Hepatocyte (in vitro differentiated cells): ENCODE measurements around the gene LATS2. TPM values are rescaled to one million over a fixed set of nuclear protein-coding genes. Genes with fewer than 3 reads are reported as not detected.

Source experiments
- DNase-seq: peaks from one replicate; pipeline ENCODE4 v3.0.0-alpha.2; 2016; ENCODE audit warnings: low spot score
- H2AFZ ChIP-seq: fragments of 200-600 bp; sonication (generic); 2 replicates; pipeline ENCODE4 v1.6.0; 2016; ENCODE audit warnings: antibody characterized with exemption, mild to moderate bottlenecking
- H3K27ac ChIP-seq: fragments of 200-600 bp; sonication (generic); 2 replicates; pipeline ENCODE4 v1.5.1; 2016; ENCODE audit warnings: mild to moderate bottlenecking
- H3K27me3 ChIP-seq: fragments of 200-600 bp; sonication (generic); 2 replicates; pipeline ENCODE4 v1.6.1; 2016
- H3K36me3 ChIP-seq: fragments of 200-600 bp; sonication (generic); replicated peaks from 2 replicates; pipeline ENCODE4 v1.5.1; 2016; ENCODE audit warnings: low read depth; ENCODE audit not compliant: insufficient read depth
- H3K4me1 ChIP-seq: fragments of 200-600 bp; sonication (generic); 2 replicates; pipeline ENCODE4 v1.5.1; 2016; ENCODE audit warnings: mild to moderate bottlenecking, moderate library complexity; ENCODE audit not compliant: insufficient read depth
- H3K4me2 ChIP-seq: fragments of 200-600 bp; sonication (generic); 2 replicates; pipeline ENCODE4 v1.6.0; 2016
- H3K4me3 ChIP-seq: fragments of 200-600 bp; sonication (generic); 2 replicates; pipeline ENCODE4 v1.5.1; 2016; ENCODE audit warnings: mild to moderate bottlenecking
- H3K79me2 ChIP-seq: fragments of 200-600 bp; sonication (generic); 2 replicates; pipeline ENCODE4 v1.6.0; 2017; ENCODE audit warnings: mild to moderate bottlenecking
- H3K9me2 ChIP-seq: fragments of 200-600 bp; sonication (generic); replicated peaks from 2 replicates; pipeline ENCODE4 v1.6.0; 2017; ENCODE audit warnings: mild to moderate bottlenecking; ENCODE audit not compliant: insufficient read depth
- H3K9me3 ChIP-seq: fragments of 200-600 bp; sonication (generic); 2 replicates; pipeline ENCODE4 v1.5.1; 2016; ENCODE audit warnings: low read depth, mild to moderate bottlenecking
- H4K20me1 ChIP-seq: fragments of 200-600 bp; sonication (generic); 2 replicates; pipeline ENCODE4 v1.6.0; 2016; ENCODE audit warnings: mild to moderate bottlenecking; ENCODE audit not compliant: insufficient read depth, poor library complexity, severe bottlenecking
- EZH2 ChIP-seq: fragments of 200-600 bp; sonication (generic); IDR thresholded peaks from 2 replicates; pipeline ENCODE4 v1.6.1; 2016; ENCODE audit warnings: antibody characterized with exemption, mild to moderate bottlenecking, borderline replicate concordance
- EZH2phosphoT487 ChIP-seq: fragments of 200-600 bp; sonication (generic); IDR thresholded peaks from one replicate; pipeline ENCODE4 v1.6.1; 2018; ENCODE audit warnings: antibody characterized with exemption, mild to moderate bottlenecking, low read depth, moderate library complexity; ENCODE audit not compliant: unreplicated experiment, severe bottlenecking
- WGBS: methylation state at CpG from one replicate; pipeline ENCODE4 v1.1.6; 2016; ENCODE audit warnings: low lambda C conversion rate; ENCODE audit errors: missing lambda C conversion rate; 5-methylcytosine and 5-hydroxymethylcytosine counted together
- polyA plus RNA-seq: library from polyadenylated mRNA; unstranded; fragments of >200 nt; fragmentation: Nextera tagmentation; extraction: Ambion mirVana; gene quantifications from 2 replicates; pipeline ENCODE4 v1.2.1, GENCODE V29; 2016
- total RNA-seq: library from RNA; depleted of rRNA; stranded (reverse); fragments of >200 nt; gene quantifications from 2 replicates; pipeline ENCODE4 v1.2.3, GENCODE V29; 2014
- TF ChIP-seq, protein P1 (sequence below): fragments of 200-600 bp; sonication (generic); IDR thresholded peaks from 2 replicates; pipeline ENCODE4 v1.5.1; 2016; ENCODE audit warnings: antibody characterized with exemption, mild to moderate bottlenecking; ENCODE audit not compliant: poor library complexity

Gene LATS2
- total and polyA plus RNA-seq, 2 experiments from 2014 or later = 6.2 to 15.5 TPM

DNA sequence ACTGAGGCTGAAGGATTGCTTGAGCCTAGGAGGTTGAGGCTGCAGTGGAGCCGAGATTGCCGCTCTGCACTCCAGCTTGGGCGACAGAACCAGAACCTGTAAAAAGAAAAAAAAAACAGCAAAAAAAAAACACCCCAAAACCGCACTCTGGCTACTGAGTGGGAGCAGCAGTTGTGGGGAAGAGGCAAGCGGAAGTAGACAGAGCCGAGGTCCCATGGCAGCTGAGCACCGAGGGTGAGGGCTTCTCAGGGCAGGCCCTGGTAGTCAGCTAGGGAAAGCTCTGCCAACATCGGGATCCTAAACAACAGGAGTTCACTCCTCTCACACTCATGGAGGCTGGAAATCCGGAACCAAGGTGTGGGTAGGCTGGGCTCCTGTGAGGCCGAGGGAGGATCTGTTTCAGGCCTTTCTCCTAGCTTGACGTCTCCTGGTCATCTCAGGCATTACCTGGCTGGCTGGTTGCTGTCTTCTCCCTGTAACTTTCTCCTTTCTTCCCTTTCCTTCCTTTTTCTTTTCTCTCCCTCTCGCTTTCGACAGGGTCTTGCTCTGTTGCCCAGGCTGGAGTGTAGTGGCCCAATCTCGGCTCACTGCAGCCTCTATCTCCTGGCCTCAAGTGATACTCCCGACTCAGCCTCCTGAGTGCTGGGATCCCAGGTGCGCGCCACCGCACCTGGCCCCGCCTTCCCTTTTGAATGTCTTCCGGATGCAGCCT lies 15.8 kb upstream of the LATS2 start:
- no peak overlapping the region for H2AFZ ChIP-seq
- no peaks in the 10 kb centered on the region for H3K36me3 ChIP-seq
- no peak overlapping the region for H3K4me3 ChIP-seq
- H3K27me3 ChIP-seq = peaks cover 3% of the 10 kb centered on the region
- 89% methylated on average over 20 of the region's 20 CpGs for WGBS
- no peaks in the 10 kb centered on the region for H3K79me2 ChIP-seq
- no peak overlapping the region for H3K27ac ChIP-seq
- TF ChIP-seq EZH2 (no peak), EZH2phosphoT487 (no peak)
- TF ChIP-seq, protein P1, sequence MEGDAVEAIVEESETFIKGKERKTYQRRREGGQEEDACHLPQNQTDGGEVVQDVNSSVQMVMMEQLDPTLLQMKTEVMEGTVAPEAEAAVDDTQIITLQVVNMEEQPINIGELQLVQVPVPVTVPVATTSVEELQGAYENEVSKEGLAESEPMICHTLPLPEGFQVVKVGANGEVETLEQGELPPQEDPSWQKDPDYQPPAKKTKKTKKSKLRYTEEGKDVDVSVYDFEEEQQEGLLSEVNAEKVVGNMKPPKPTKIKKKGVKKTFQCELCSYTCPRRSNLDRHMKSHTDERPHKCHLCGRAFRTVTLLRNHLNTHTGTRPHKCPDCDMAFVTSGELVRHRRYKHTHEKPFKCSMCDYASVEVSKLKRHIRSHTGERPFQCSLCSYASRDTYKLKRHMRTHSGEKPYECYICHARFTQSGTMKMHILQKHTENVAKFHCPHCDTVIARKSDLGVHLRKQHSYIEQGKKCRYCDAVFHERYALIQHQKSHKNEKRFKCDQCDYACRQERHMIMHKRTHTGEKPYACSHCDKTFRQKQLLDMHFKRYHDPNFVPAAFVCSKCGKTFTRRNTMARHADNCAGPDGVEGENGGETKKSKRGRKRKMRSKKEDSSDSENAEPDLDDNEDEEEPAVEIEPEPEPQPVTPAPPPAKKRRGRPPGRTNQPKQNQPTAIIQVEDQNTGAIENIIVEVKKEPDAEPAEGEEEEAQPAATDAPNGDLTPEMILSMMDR = no peak
- DNase-seq = no peak
- H3K9me3 ChIP-seq = no peaks in the 10 kb centered on the region
- H3K9me2 ChIP-seq = no peaks in the 10 kb centered on the region
- H3K4me1 ChIP-seq = peaks cover 8% of the 10 kb centered on the region
- H3K4me2 ChIP-seq = no peak overlapping the region
- H4K20me1 ChIP-seq = no peaks in the 10 kb centered on the region

DNA sequence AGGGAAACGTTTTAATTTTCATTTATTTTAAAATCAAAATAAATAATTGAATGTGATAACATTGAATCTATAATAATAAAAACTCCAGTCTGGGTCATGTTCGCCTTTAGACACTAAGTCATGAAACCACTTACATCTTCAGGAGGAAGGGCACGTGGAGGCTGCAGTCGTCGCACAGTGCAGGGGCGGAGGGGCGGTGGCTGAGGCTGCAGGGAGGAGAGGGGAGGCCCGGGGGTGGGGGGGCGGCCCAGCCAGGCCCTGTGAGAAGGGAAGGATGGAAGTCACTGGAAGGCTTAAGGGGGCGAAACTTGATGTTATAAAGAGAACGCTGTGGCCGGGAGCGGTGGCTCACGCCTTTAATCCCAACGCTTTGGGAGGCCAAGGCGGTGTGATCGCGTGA lies 14.9 kb upstream of the LATS2 start:
- no peak for DNase-seq
- H3K9me3 ChIP-seq = no peaks in the 10 kb centered on the region
- H3K36me3 ChIP-seq = no peaks in the 10 kb centered on the region
- peaks cover 3% of the 10 kb centered on the region for H3K27me3 ChIP-seq
- H4K20me1 ChIP-seq = no peaks in the 10 kb centered on the region
- H3K9me2 ChIP-seq = no peaks in the 10 kb centered on the region
- H3K4me3 ChIP-seq = no peak overlapping the region
- TF ChIP-seq EZH2 (no peak), EZH2phosphoT487 (no peak)
- TF ChIP-seq, protein P1 = no peak
- WGBS = 89% methylated on average over 13 of the region's 18 CpGs
- H3K4me1 ChIP-seq = peaks cover 8% of the 10 kb centered on the region
- H3K79me2 ChIP-seq = no peaks in the 10 kb centered on the region
- H3K27ac ChIP-seq = no peak overlapping the region
- H3K4me2 ChIP-seq = peak overlapping the region; percentile 97
- H2AFZ ChIP-seq = no peak overlapping the region

DNA sequence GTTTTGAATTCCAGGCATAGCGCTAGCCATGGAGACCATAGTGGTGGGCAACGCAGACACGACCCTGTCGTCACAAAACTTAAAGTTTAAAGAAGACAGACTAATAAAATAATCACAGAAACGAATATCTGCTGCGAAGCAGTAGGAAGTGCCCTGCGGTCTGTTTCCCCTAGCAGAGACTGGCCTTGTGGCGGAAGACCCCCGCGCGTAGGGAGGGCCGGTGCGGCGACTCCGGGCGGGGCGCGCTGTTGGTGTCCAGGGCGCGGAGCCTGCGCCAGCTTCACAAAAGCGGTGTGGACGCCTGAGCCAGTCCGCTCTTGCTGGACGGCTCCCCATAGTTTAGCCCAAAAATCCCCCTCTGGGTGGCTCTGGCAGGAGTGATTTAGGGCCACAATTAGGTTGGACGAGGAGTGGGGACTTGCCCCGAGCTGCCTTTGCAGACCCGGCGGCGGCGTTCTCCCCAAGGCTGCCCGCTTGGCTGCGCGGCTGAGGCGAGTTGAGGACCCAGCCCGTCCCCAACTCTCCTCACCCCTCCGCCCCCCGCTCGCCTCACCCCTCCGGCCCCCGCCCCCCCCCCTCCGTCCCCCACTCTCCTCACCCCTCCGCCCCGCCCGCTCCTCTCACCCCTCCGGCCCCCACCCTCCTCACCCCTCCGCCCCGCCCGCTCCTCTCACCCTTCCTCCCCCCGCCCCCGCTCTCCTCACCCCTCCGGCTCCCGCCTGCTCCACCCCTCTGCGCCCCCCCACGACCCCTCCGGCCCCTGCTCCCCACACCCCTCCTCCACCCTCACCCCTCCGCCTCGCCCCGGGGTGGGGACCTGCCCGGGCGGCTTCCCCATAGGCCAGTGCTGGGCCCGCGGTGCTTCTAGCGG lies 14.2 kb upstream of the LATS2 start:
- no peaks in the 10 kb centered on the region for H3K36me3 ChIP-seq
- TF ChIP-seq, protein P1 = no peak
- TF ChIP-seq EZH2 (no peak), EZH2phosphoT487 (no peak)
- peak overlapping the region; percentile 97 for H3K4me2 ChIP-seq
- H3K9me2 ChIP-seq = no peaks in the 10 kb centered on the region
- H3K9me3 ChIP-seq = no peaks in the 10 kb centered on the region
- peaks cover 3% of the 10 kb centered on the region for H3K27me3 ChIP-seq
- no peak overlapping the region for H3K27ac ChIP-seq
- no peaks in the 10 kb centered on the region for H4K20me1 ChIP-seq
- peak overlapping the region; percentile 93 for H2AFZ ChIP-seq
- peak overlapping the region; percentile 37 for H3K4me3 ChIP-seq
- H3K79me2 ChIP-seq = no peaks in the 10 kb centered on the region
- peaks cover 8% of the 10 kb centered on the region for H3K4me1 ChIP-seq
- peak; percentile 59 for DNase-seq
- WGBS = 16% methylated on average over 30 of the region's 64 CpGs
